Parathyroid adenoma (tissue), 2 donors: Measurements from ENCODE around the gene LSM2.

ENCODE experiments used
- H2AFZ ChIP-seq: fragments of 300-600 bp; sonication (generic); one replicate; pipeline ENCODE4 v1.7.0; 2017; ENCODE audit warnings: antibody characterized with exemption, mild to moderate bottlenecking
- H3K27ac ChIP-seq: fragments of 300-600 bp; sonication (generic); one replicate; pipeline ENCODE4 v1.7.0; 2017
- H3K27me3 ChIP-seq: fragments of 300-600 bp; sonication (generic); one replicate; pipeline ENCODE4 v1.7.0; 2017; ENCODE audit warnings: low read length; ENCODE audit not compliant: control insufficient read depth, insufficient read depth
- H3K36me3 ChIP-seq: fragments of 300-600 bp; sonication (generic); one replicate; pipeline ENCODE4 v1.7.0; 2017; ENCODE audit warnings: low read length; ENCODE audit not compliant: control insufficient read depth, insufficient read depth
- H3K4me1 ChIP-seq: fragments of 300-600 bp; sonication (generic); one replicate; pipeline ENCODE4 v1.7.0; 2017; ENCODE audit warnings: control low read depth
- H3K4me2 ChIP-seq: fragments of 300-600 bp; sonication (generic); one replicate; pipeline ENCODE4 v1.7.0; 2017; ENCODE audit warnings: low read length
- H3K4me3 ChIP-seq: fragments of 300-600 bp; sonication (generic); one replicate; pipeline ENCODE4 v1.7.0; 2017; ENCODE audit warnings: low read depth, low read length
- H3K79me2 ChIP-seq: fragments of 300-600 bp; sonication (generic); one replicate; pipeline ENCODE4 v1.7.0; 2017; ENCODE audit warnings: control low read depth
- H3K9ac ChIP-seq: fragments of 300-600 bp; sonication (generic); one replicate; pipeline ENCODE4 v1.7.0; 2017; ENCODE audit warnings: mild to moderate bottlenecking
- H3K9me3 ChIP-seq: fragments of 300-600 bp; sonication (generic); one replicate; pipeline ENCODE4 v1.7.0; 2017; ENCODE audit warnings: low read length; ENCODE audit not compliant: control insufficient read depth
- CTCF ChIP-seq: fragments of 300-600 bp; sonication (generic); IDR thresholded peaks from one replicate; pipeline ENCODE4 v1.7.0; 2017; ENCODE audit warnings: antibody characterized with exemption, mild to moderate bottlenecking
- donor health status: primary hyperparathyroidism.

The LSM2 gene

GRCh38 chr6:31791324-31792089 is 15.3 kb downstream of the LSM2 start:
- Histone ChIP-seq H3K9me3 (no peaks in the 10 kb centered on the region), H3K36me3 (no peaks in the 10 kb centered on the region)

GRCh38 chr6:31785475-31785874 is 21.3 kb downstream of the LSM2 start:
- no peak overlapping the region for H3K4me3 ChIP-seq
- H3K27me3 ChIP-seq = no peaks in the 10 kb centered on the region
- TF ChIP-seq CTCF = no peak
- no peaks in the 10 kb centered on the region for H3K9me3 ChIP-seq
- H3K4me1 ChIP-seq = no peaks in the 10 kb centered on the region
- no peak overlapping the region for H3K4me2 ChIP-seq
- no peak overlapping the region for H3K27ac ChIP-seq
- H3K9ac ChIP-seq = no peak overlapping the region
- H3K36me3 ChIP-seq = no peaks in the 10 kb centered on the region
- H3K79me2 ChIP-seq = peaks cover 7% of the 10 kb centered on the region
- no peak overlapping the region for H2AFZ ChIP-seq

More at GRCh38 chr6:31791324-31792089, 15.3 kb downstream of the LSM2 start:
- H3K9ac ChIP-seq = no peak overlapping the region
- TF ChIP-seq CTCF = peak; percentile 42
- H3K27ac ChIP-seq = no peak overlapping the region
- no peak overlapping the region for H3K4me2 ChIP-seq
- no peak overlapping the region for H2AFZ ChIP-seq
- peaks cover 4% of the 10 kb centered on the region for H3K79me2 ChIP-seq
- H3K4me3 ChIP-seq = no peak overlapping the region
- H3K27me3 ChIP-seq = no peaks in the 10 kb centered on the region
- peaks cover 8% of the 10 kb centered on the region for H3K4me1 ChIP-seq

GRCh38 chr6:31784098-31784925 is 22.5 kb downstream of the LSM2 start:
- no peak overlapping the region for H2AFZ ChIP-seq
- H3K79me2 ChIP-seq = peaks cover 7% of the 10 kb centered on the region
- H3K4me2 ChIP-seq = no peak overlapping the region
- H3K27me3 ChIP-seq = no peaks in the 10 kb centered on the region
- H3K4me1 ChIP-seq = no peaks in the 10 kb centered on the region
- no peak overlapping the region for H3K9ac ChIP-seq
- no peak for TF ChIP-seq CTCF
- H3K9me3 ChIP-seq = no peaks in the 10 kb centered on the region
- H3K4me3 ChIP-seq = no peak overlapping the region
- no peaks in the 10 kb centered on the region for H3K36me3 ChIP-seq
- no peak overlapping the region for H3K27ac ChIP-seq

- no peak overlapping the region for H3K4me2 ChIP-seq
- no peak overlapping the region for H3K4me3 ChIP-seq
- H2AFZ ChIP-seq = no peak overlapping the region
- peaks cover 3% of the 10 kb centered on the region for H3K79me2 ChIP-seq
- no peak for TF ChIP-seq CTCF
- no peaks in the 10 kb centered on the region for H3K27me3 ChIP-seq
- no peak overlapping the region for H3K27ac ChIP-seq
- no peaks in the 10 kb centered on the region for H3K9me3 ChIP-seq
- H3K36me3 ChIP-seq = no peaks in the 10 kb centered on the region
- H3K4me1 ChIP-seq = peaks cover 2% of the 10 kb centered on the region
- no peak overlapping the region for H3K9ac ChIP-seq
Measured at GRCh38 chr6:31782126-31782855, 24.5 kb downstream of the LSM2 start.
